Globus pallidus (tissue), 1 donor: ENCODE data around the gene MAP2K6.

Experiments
- DNase-seq: peaks from one replicate; pipeline ENCODE4 v3.0.0-alpha.2; 2015; ENCODE audit warnings: low spot score

MAP2K6 gene

GRCh38 chr17:69535016-69535570 is 120.6 kb downstream of the MAP2K6 start:
- DNase-seq = no peak

- DNase-seq = no peak
Observed at GRCh38 chr17:69538795-69539194, 124.3 kb downstream of the MAP2K6 start.

GRCh38 chr17:69539274-69539673 is 124.8 kb downstream of the MAP2K6 start:
- DNase-seq = no peak

GRCh38 chr17:69539781-69540319 is 125.4 kb downstream of the MAP2K6 start:
- no peak for DNase-seq

- DNase-seq = no peak
Observed at GRCh38 chr17:69540356-69540755, 125.9 kb downstream of the MAP2K6 start.

- no peak for DNase-seq
Observed at GRCh38 chr17:69547230-69547629, 132.7 kb downstream of the MAP2K6 start.

- DNase-seq = no peak
Observed at GRCh38 chr17:69547947-69548346, 133.4 kb downstream of the MAP2K6 start.

- DNase-seq = no peak
Observed at GRCh38 chr17:69551212-69552010, 136.9 kb downstream of the MAP2K6 start.

GRCh38 chr17:69552986-69553667 is 138.6 kb downstream of the MAP2K6 start:
- DNase-seq = no peak

- DNase-seq = no peak
Observed at GRCh38 chr17:69555056-69555455, 140.6 kb downstream of the MAP2K6 start.

GRCh38 chr17:69557339-69557738 is 142.8 kb downstream of the MAP2K6 start:
- no peak for DNase-seq

GRCh38 chr17:69558796-69559195 is 144.3 kb downstream of the MAP2K6 start:
- DNase-seq = no peak

GRCh38 chr17:69560987-69561441 is 146.5 kb downstream of the MAP2K6 start:
- no peak for DNase-seq

- DNase-seq = no peak
Observed at GRCh38 chr17:69561462-69561861, 147.0 kb downstream of the MAP2K6 start.

GRCh38 chr17:69565447-69565846 is 150.9 kb downstream of the MAP2K6 start:
- no peak for DNase-seq

GRCh38 chr17:69567130-69567529 is 152.6 kb downstream of the MAP2K6 start:
- no peak for DNase-seq

- no peak for DNase-seq
Observed at GRCh38 chr17:69572747-69573146, 158.2 kb downstream of the MAP2K6 start.

GRCh38 chr17:69573396-69573795 is 158.9 kb downstream of the MAP2K6 start:
- no peak for DNase-seq

GRCh38 chr17:69574257-69575197 is 160.0 kb downstream of the MAP2K6 start:
- DNase-seq = no peak

- no peak for DNase-seq
Observed at GRCh38 chr17:69575346-69575761, 160.9 kb downstream of the MAP2K6 start.

- no peak for DNase-seq
Observed at GRCh38 chr17:69577098-69577497, 162.6 kb downstream of the MAP2K6 start.
